ENCODE measurements around the gene PRLR.

DNA sequence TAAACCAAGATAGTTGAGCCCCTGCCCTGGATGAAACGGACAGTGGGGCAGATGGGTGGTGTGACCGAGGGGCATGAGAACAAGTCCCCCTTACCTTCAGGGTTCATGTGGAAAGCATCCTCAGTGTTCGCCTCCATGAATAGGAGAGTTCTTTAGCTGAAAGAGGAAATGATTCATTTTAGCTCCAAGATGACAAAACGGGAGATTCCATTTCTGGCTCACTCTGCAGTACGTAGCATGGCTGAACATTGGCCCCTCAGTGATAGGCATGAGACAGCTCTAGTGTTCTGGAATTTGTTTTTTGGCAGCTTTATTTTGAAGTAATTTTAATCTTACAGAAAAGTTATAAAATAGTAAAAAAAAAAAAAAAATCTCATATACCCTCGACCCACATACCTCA lies 112.3 kb downstream of the PRLR start:
- TF ChIP-seq FOXM1 (IDR thresholded peaks at IDR 0.05; ENCODE audit: low read depth, low read length) (no peak), CHD2 (IDR thresholded peaks at IDR 0.05; ENCODE audit: borderline replicate concordance, low read depth, low read length) (no peak), BMI1 (IDR thresholded peaks at IDR 0.05; ENCODE audit: borderline replicate concordance) (no peak), ZNF274 (IDR thresholded peaks at IDR 0.05; ENCODE audit: insufficient read depth, insufficient read length) (no peak), CHD4 (IDR thresholded peaks at IDR 0.05) (no peak), BCLAF1 (IDR thresholded peaks at IDR 0.05) (no peak), CTCF (IDR thresholded peaks at IDR 0.05 in 2 of 3, conservative IDR thresholded peaks at IDR 0.05 in 1 of 3; ENCODE audit: control insufficient read depth in 2 of 3, extremely low read depth in 1 of 3, insufficient read depth in 1 of 3, low read depth in 3 of 3, low read length in 3 of 3) (no peak), USF2 (IDR thresholded peaks at IDR 0.05; ENCODE audit: borderline replicate concordance, low read depth, low read length) (no peak), EP300 (IDR thresholded peaks at IDR 0.05; ENCODE audit: borderline replicate concordance in 1 of 2, control insufficient read depth in 1 of 2, low read depth in 2 of 2, low read length in 2 of 2) (peak in 1 of 2 experiments; percentile 33; a peak in 1 of 4 replicates), RAD21 (IDR thresholded peaks at IDR 0.05; ENCODE audit: insufficient read depth, low read depth, low read length) (no peak), YY1 (IDR thresholded peaks at IDR 0.05; ENCODE audit: low read depth, low read length) (0 out of 2 replicates have a peak, but pooled peaks have one; percentile 30)
- TF ChIP-seq, protein P1, sequence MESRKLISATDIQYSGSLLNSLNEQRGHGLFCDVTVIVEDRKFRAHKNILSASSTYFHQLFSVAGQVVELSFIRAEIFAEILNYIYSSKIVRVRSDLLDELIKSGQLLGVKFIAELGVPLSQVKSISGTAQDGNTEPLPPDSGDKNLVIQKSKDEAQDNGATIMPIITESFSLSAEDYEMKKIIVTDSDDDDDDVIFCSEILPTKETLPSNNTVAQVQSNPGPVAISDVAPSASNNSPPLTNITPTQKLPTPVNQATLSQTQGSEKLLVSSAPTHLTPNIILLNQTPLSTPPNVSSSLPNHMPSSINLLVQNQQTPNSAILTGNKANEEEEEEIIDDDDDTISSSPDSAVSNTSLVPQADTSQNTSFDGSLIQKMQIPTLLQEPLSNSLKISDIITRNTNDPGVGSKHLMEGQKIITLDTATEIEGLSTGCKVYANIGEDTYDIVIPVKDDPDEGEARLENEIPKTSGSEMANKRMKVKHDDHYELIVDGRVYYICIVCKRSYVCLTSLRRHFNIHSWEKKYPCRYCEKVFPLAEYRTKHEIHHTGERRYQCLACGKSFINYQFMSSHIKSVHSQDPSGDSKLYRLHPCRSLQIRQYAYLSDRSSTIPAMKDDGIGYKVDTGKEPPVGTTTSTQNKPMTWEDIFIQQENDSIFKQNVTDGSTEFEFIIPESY (IDR thresholded peaks at IDR 0.05), result no peak
